Liver (tissue), 3 donors: ENCODE data around the gene AGBL4.

ENCODE experiments used
- FOXA1 ChIP-seq: IDR thresholded peaks from 2 replicates; pipeline ENCODE4 v1.6.1; 2016; ENCODE audit warnings: antibody characterized with exemption
- JUND ChIP-seq, 2 donors: IDR thresholded peaks; 2 replicates each; pipeline ENCODE4 v1.6.1; 2016; ENCODE audit warnings: antibody characterized with exemption in 2 of 2
- RAD21 ChIP-seq, 2 donors: IDR thresholded peaks; 2 replicates each; pipeline ENCODE4 v1.6.1; 2016; ENCODE audit warnings: antibody characterized with exemption in 2 of 2, mild to moderate bottlenecking in 2 of 2
- TF ChIP-seq, protein P1 (sequence below): fragments of 150-350 bp; IDR thresholded peaks from 2 replicates; pipeline ENCODE4 v1.5.1; 2017; ENCODE audit warnings: improper control_type of control experiment, low read depth, low read length; ENCODE audit not compliant: missing input control
- TF ChIP-seq, protein P2 (sequence below): IDR thresholded peaks from 2 replicates; pipeline ENCODE4 v1.6.1; 2016; ENCODE audit warnings: antibody characterized with exemption, mild to moderate bottlenecking
- donor health status: healthy.
- donor health status: healthy.

DNA sequence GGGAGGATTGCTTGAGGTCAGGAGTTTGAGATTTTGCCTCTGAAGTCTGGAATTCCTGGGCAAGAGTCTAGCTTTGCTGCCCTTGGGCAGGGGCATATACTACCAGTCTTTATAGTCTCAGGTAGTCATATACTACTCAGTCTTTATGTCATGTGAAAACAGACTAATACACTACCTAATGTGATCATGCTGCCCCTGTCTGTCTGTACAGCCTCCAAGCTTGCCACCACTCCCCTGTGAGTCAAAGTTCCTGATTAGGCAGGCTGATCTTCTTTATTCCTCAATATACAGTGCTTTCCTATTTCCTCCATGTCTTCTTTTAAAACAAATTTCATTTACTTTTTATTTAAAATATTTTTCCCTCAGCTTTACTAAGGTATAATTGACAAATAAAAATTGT is 1141.7 kb downstream of the AGBL4 start:
- TF ChIP-seq, protein P1, sequence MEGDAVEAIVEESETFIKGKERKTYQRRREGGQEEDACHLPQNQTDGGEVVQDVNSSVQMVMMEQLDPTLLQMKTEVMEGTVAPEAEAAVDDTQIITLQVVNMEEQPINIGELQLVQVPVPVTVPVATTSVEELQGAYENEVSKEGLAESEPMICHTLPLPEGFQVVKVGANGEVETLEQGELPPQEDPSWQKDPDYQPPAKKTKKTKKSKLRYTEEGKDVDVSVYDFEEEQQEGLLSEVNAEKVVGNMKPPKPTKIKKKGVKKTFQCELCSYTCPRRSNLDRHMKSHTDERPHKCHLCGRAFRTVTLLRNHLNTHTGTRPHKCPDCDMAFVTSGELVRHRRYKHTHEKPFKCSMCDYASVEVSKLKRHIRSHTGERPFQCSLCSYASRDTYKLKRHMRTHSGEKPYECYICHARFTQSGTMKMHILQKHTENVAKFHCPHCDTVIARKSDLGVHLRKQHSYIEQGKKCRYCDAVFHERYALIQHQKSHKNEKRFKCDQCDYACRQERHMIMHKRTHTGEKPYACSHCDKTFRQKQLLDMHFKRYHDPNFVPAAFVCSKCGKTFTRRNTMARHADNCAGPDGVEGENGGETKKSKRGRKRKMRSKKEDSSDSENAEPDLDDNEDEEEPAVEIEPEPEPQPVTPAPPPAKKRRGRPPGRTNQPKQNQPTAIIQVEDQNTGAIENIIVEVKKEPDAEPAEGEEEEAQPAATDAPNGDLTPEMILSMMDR: no peak
- TF ChIP-seq, protein P2, sequence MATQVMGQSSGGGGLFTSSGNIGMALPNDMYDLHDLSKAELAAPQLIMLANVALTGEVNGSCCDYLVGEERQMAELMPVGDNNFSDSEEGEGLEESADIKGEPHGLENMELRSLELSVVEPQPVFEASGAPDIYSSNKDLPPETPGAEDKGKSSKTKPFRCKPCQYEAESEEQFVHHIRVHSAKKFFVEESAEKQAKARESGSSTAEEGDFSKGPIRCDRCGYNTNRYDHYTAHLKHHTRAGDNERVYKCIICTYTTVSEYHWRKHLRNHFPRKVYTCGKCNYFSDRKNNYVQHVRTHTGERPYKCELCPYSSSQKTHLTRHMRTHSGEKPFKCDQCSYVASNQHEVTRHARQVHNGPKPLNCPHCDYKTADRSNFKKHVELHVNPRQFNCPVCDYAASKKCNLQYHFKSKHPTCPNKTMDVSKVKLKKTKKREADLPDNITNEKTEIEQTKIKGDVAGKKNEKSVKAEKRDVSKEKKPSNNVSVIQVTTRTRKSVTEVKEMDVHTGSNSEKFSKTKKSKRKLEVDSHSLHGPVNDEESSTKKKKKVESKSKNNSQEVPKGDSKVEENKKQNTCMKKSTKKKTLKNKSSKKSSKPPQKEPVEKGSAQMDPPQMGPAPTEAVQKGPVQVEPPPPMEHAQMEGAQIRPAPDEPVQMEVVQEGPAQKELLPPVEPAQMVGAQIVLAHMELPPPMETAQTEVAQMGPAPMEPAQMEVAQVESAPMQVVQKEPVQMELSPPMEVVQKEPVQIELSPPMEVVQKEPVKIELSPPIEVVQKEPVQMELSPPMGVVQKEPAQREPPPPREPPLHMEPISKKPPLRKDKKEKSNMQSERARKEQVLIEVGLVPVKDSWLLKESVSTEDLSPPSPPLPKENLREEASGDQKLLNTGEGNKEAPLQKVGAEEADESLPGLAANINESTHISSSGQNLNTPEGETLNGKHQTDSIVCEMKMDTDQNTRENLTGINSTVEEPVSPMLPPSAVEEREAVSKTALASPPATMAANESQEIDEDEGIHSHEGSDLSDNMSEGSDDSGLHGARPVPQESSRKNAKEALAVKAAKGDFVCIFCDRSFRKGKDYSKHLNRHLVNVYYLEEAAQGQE: no peak
- no peak for TF ChIP-seq RAD21 (IDR thresholded peaks at IDR 0.05)
- TF ChIP-seq JUND (IDR thresholded peaks at IDR 0.05): no peak
- no peak for TF ChIP-seq FOXA1
